HG02852 (cell line): Measurements from ENCODE around the gene TNNT2.

Experiments used
- ATAC-seq: cut with Tn5 transposase; IDR thresholded peaks from one replicate; pipeline ENCODE4 v1.9.1; 2021; ENCODE audit warnings: mild to moderate bottlenecking, moderate library complexity; ENCODE audit not compliant: unreplicated experiment

Gene TNNT2

GRCh38 chr1:201403359-201403758 lies 25.9 kb upstream of the TNNT2 start:
- no peak for ATAC-seq

DNA sequence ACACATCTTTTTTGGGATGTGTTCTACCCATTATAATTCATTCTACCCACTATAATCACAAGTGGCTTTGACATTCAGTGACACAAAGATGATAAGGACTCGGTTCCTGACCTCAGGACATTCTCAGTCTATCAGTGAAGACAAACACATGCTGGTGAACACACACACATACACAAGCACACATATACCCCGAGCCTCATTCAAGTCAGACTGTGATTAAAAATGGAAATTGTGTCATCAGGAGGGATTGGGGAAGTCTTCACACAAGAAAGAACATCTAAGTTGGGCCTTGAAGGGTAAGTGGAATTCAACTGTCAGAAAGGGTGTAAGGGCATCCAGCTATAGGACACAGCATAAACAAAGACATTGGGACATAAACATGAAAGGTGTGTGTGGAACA lies 24.2 kb upstream of the TNNT2 start:
- no peak for ATAC-seq

DNA sequence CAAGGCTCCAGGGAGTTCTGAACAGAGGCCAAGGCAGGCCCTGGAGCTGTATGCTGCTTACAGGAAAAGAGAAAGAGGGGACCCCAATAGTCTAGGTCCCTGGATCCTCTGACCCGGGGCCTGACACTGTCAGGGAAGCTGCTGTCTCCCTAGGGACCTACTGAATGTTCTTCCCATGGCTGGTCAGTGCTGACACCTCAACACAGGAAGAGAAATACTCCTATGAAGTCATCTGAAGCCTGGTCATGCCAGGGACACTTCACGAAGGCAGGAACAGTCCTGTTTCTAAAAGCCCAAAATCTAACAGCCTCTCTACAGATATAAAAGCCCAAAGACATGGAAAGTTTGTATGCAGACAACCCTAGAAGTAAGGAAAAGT lies 23.4 kb upstream of the TNNT2 start:
- no peak for ATAC-seq

DNA sequence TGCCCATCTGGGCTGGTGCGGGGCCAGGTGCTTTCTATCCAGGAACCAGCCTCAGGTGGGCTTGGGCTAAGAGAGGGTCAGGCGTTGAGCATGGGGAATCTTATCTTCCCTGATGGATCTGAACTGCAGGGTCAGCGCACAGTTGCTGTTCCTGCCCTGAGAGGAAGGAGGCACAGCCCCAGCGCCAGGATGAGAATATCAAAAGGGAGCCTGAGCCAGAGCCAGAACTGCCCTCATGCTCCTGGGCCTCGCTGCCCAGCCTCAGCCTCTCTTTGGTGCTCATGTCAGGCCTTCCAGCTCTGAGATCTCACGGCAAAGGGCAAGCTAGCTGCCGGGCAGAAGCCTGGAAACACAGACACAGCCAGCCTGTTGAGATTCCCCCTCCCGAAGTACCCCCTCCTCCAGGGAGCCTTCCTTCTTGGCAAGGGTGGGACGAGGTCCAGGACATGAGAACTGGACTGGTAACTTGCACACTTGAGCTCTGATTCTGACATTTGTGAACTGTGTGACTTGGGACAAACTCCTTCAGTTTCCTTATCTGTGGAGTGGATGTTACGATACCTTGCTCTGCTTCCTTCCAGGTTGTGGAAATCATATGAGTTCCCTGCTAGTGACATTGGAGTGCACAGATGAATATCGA lies 22.9 kb upstream of the TNNT2 start:
- ATAC-seq: no peak

GRCh38 chr1:201399352-201400126 lies 22.1 kb upstream of the TNNT2 start:
- no peak for ATAC-seq

- ATAC-seq: no peak
These were observed 21.5 kb upstream of the TNNT2 start, which contains the start of gene LAD1 for GRCh38 chr1:201399018-201399351. LAD1 (minus strand) TSS chr1:201399324; CDS start chr1:201399306, 18 bp downstream.

DNA sequence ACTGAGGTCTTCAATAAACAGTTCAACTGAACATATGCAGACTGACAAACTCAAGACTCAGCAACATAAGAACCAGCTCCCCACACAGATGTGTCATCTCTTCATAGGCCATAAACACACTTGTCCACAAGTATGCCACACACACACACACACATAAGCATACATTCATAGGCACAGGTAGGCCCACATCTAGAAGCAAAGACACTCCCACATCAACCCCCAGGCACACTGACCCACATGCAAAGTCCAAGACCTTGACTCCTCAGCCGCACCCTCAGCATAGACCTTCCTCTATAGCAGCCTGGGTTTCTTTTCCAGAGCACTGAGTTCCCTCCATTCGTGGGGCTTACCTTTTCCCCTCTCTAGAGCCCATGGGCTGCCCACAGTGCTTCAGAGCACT lies 20.2 kb upstream of the TNNT2 start:
- no peak for ATAC-seq

- no peak for ATAC-seq
These were observed 19.5 kb upstream of the TNNT2 start for GRCh38 chr1:201396861-201397464.

- no peak for ATAC-seq
These were observed 18.5 kb upstream of the TNNT2 start for GRCh38 chr1:201395936-201396335.

- no peak for ATAC-seq
These were observed 17.1 kb upstream of the TNNT2 start for GRCh38 chr1:201394591-201394990.

GRCh38 chr1:201393076-201393475 lies 15.6 kb upstream of the TNNT2 start:
- ATAC-seq: no peak

GRCh38 chr1:201391651-201392511 lies 14.4 kb upstream of the TNNT2 start:
- no peak for ATAC-seq

- no peak for ATAC-seq
These were observed 13.7 kb upstream of the TNNT2 start for GRCh38 chr1:201391225-201391624.

DNA sequence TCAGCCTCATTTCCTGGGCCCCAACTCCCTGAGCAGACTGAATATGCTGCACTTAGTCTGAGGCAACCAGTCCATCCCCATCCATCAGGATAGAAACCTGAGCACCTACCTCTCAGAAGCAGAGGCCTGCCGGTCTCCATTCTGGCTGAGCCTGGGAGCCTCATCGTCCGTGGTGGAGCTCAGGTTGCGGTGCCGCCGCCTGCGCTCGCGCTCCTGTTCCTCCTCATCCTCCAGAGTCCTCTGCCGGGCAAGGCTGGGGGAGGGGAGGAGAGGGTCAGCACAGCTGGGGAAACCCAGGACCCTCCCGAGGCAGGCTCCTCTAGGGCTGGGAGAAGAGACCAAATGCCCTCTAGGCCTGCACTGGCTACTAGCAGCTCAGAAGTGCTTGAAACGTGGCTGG lies 11.6 kb upstream of the TNNT2 start:
- no peak for ATAC-seq

DNA sequence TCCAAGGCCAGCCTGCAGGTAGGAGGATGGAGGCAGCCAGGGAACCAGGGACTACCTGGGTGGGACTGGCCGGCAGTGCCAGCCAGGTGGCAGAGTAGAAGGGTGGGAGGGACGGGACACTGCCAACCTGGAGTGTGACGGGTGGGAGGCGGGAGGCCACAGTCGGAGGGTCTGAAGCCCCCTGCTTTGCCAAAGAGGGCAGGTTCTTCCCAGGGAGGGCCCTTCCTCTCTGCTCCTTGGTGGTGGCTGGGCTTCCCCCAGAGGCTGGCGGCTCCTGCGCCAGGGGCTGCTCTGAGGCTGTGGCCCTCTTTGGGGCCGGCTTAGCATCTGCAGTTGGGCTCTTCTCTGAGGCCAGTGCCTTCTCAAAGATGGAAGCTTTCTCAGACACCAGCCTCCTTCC lies 8.7 kb upstream of the TNNT2 start:
- ATAC-seq: no peak

- peak; percentile 56 for ATAC-seq
These were observed 7.9 kb upstream of the TNNT2 start for GRCh38 chr1:201385299-201385891.

DNA sequence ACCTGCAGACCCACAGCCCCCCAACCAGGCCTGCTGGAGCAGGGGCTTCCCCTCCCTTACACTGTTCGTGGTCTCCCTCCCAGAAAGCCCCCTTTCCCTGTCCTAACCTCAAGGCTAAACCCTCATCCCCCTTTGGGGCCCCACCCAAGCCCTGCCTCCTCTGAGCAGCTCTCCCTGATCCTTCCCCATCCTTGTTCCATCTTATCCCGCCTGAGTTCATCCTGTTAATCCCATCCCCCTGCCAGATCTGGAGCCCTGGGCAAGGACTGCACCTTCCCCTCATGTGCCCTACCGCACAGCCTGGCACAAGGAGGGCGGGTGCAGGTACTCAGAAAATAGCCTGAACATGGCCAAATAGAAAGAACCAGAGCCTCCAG lies 6.9 kb upstream of the TNNT2 start:
- ATAC-seq: no peak

DNA sequence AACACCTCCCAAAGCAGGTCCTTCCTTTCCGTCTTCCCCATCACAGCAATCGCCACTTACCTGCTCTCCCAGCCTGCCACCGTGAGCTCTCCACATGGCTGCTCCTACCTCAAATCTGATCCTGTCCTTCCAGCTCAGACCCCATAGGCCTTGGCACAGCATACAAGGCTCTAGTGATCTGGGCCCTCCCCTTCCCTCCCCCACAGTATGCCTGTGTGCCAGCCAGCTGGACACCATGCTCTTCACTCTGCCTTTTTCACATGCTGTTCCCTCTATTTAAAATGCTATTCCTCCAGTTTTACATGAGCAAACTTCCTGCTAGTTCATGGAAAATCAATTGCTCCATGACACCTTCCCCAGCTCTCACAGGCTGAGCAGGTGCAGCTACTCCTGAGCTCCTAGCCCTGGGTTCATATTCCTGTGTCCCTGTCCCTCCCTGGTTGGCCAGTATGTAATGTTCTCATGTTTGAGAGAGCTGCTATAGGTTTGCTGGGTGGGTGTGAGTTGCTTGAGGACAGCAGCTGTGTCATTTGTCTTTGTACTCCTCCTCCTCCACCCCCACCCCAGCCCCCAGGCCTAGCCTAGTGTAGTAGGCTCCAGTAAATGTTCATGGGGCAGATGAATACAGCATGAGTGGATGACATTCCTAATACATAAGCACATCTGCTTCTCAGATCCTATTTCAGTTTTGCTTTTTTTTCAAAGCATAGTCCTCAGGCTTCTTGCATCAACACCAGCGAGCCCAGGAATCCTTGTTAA lies 6.3 kb upstream of the TNNT2 start:
- no peak for ATAC-seq

- ATAC-seq: no peak
These were observed 3.6 kb upstream of the TNNT2 start for GRCh38 chr1:201381130-201381529.

- ATAC-seq: no peak
These were observed 2.3 kb upstream of the TNNT2 start for GRCh38 chr1:201379733-201380242.
